Kidney (tissue), 14 donors: Measurements from ENCODE around the gene MYO1C. TPM values are rescaled to one million over a fixed set of nuclear protein-coding genes. Genes with fewer than 3 reads are reported as not detected.

ENCODE experiments used
- DNase-seq, 5 donors: peaks; one replicate each; pipeline ENCODE4 v3.0.0-alpha.2; 2013 to 2020
- FAIRE-seq: peaks from 2 replicates; lab custom pipeline; 2012; peaks lifted over from hg19 to GRCh38; lab: Jason Lieb, UNC
- H3K27ac ChIP-seq, 2 donors: one replicate each; pipeline ENCODE4 v1.7.0; 2013; ENCODE audit warnings: low read depth in 2 of 2, low read length in 2 of 2, inconsistent platforms in 1 of 2
- H3K27me3 ChIP-seq: one replicate; pipeline ENCODE4 v1.7.1; 2013; ENCODE audit warnings: low read length, inconsistent platforms; ENCODE audit not compliant: control insufficient read depth, insufficient read depth
- H3K36me3 ChIP-seq, 3 donors: one replicate each; pipeline versions ENCODE4 v1.7.0 to v1.7.1; 2013; ENCODE audit warnings: low read length in 3 of 3, control low read depth in 1 of 3, inconsistent platforms in 1 of 3; ENCODE audit not compliant: insufficient read depth in 3 of 3, control insufficient read depth in 2 of 3
- H3K4me1 ChIP-seq, 3 donors: one replicate each; pipeline versions ENCODE4 v1.7.0 to v1.7.1; 2013; ENCODE audit warnings: low read length in 3 of 3, inconsistent platforms in 1 of 3, low read depth in 1 of 3; ENCODE audit not compliant: control insufficient read depth in 2 of 3, insufficient read depth in 2 of 3
- H3K4me3 ChIP-seq, 3 donors: one replicate each; pipeline versions ENCODE4 v1.7.0 to v1.8.1; 2013; ENCODE audit warnings: low read length in 3 of 3, control low read depth in 1 of 3, inconsistent platforms in 1 of 3
- H3K9ac ChIP-seq, 3 donors: one replicate each; pipeline versions ENCODE4 v1.7.0 to v1.7.1; 2013; ENCODE audit warnings: low read length in 3 of 3, control low read depth in 1 of 3, inconsistent platforms in 1 of 3
- H3K9me3 ChIP-seq, 3 donors: one replicate each; pipeline versions ENCODE4 v1.7.0 to v1.7.1; 2013; ENCODE audit warnings: low read length in 3 of 3, control low read depth in 1 of 3, inconsistent platforms in 1 of 3; ENCODE audit not compliant: control insufficient read depth in 2 of 3, insufficient read depth in 1 of 3
- CTCF ChIP-seq: IDR thresholded peaks from 3 replicates; pipeline ENCODE4 v1.5.1; 2012; ENCODE audit warnings: mild to moderate bottlenecking, moderate library complexity, borderline replicate concordance; ENCODE audit not compliant: insufficient read depth; ENCODE audit errors: extremely low read depth
- intact Hi-C: fragments of 100-400 bp; cut with DNase I; formaldehyde crosslinking; loops from one replicate; pipeline ENCODE4 v1.11.1; 2022
- polyA plus RNA-seq: library from polyadenylated mRNA; stranded (reverse); fragments of 350-450 nt; fragmentation: Illumina TruSeq; extraction: RNeasy Lipid Tissue Mini Kit (QIAGEN cat#74804); gene quantifications from one replicate; pipeline ENCODE4 v1.2.3, GENCODE V29; 2014; ENCODE audit warnings: low read depth, low replicate concordance; ENCODE audit not compliant: insufficient read depth
- total RNA-seq: library from RNA; stranded (reverse); fragmentation: NEBNext Ultra II Directional; extraction: Animal tissue kit (Norgen Biotek cat#: 25700); gene quantifications from one replicate; pipeline ENCODE4 v1.2.1, GENCODE V29; 2021
- donor health status: control.
- donor health status: control.
- donor health status: control.
- donor health status: control.
- donor health status: control.
- donor health status: DM: yes; HTN: yes; CAD: no.
- donor health status: Normal renal cell carcinoma (clear cell type).

Gene MYO1C
- total and polyA plus RNA-seq, 2 donors from 2014 or later, result 62.7 to 225 TPM

GRCh38 chr17:1478418-1478817, 14.1 kb downstream of the MYO1C start:
- Histone ChIP-seq H3K9me3 (no peaks in the 10 kb centered on the region), H3K4me1 (peaks cover 0 to 6% (median 0%) of the 10 kb centered on the region in 3 donors), H3K9ac (no peak overlapping the region), H3K36me3 (peaks cover 3 to 38% (median 12%) of the 10 kb centered on the region in 3 donors), H3K4me3 (no peak overlapping the region), H3K27ac (no peak overlapping the region), H3K27me3 (no peaks in the 10 kb centered on the region)
- intact Hi-C loops, result no loop called here
- DNase-seq, result peak in 1 of 5 donors; percentile 18
- no peak for FAIRE-seq
- no peak for TF ChIP-seq CTCF

GRCh38 chr17:1475321-1475854, 17.1 kb downstream of the MYO1C start:
- H3K9ac ChIP-seq, result no peak overlapping the region
- peaks cover 0 to 25% (median 3%) of the 10 kb centered on the region in 3 donors for H3K36me3 ChIP-seq
- no peak overlapping the region for H3K4me3 ChIP-seq
- H3K9me3 ChIP-seq, result no peaks in the 10 kb centered on the region
- H3K27me3 ChIP-seq, result no peaks in the 10 kb centered on the region
- DNase-seq, result no peak
- no peaks in the 10 kb centered on the region for H3K4me1 ChIP-seq
- no peak for FAIRE-seq
- peak overlapping the region in 1 of 2 donors; percentile 23 for H3K27ac ChIP-seq
- intact Hi-C loops, result no loop called here
- no peak for TF ChIP-seq CTCF

- no peak overlapping the region for H3K27ac ChIP-seq
- intact Hi-C loops, result no loop called here
- peak; percentile 47 to 90 (median 73) for DNase-seq
Measured at GRCh38 chr17:1474402-1475189, 17.9 kb downstream of the MYO1C start.

More at GRCh38 chr17:1474402-1475189, 17.9 kb downstream of the MYO1C start:
- Histone ChIP-seq H3K9me3 (no peaks in the 10 kb centered on the region), H3K9ac (no peak overlapping the region), H3K4me1 (no peaks in the 10 kb centered on the region), H3K27me3 (no peaks in the 10 kb centered on the region), H3K36me3 (peaks cover 0 to 25% (median 2%) of the 10 kb centered on the region in 3 donors), H3K4me3 (no peak overlapping the region)
- no peak for FAIRE-seq
- TF ChIP-seq CTCF, result no peak
